GM11168 (cell line): ENCODE measurements around the gene IL11.
"Not testable (repeated sequence)": the region's sequence is repeated elsewhere in the genome, so short reads cannot be mapped to it uniquely, and the experiment has no call there.

Source experiments
- in situ Hi-C: fragments of 300-500 bp; cut with MboI; formaldehyde crosslinking; loops from one replicate; pipeline ENCODE4 v1.12.0; 2022; ENCODE audit warnings: low sequenced_read_pairs; ENCODE audit not compliant: unreplicated experiment

Gene IL11

DNA sequence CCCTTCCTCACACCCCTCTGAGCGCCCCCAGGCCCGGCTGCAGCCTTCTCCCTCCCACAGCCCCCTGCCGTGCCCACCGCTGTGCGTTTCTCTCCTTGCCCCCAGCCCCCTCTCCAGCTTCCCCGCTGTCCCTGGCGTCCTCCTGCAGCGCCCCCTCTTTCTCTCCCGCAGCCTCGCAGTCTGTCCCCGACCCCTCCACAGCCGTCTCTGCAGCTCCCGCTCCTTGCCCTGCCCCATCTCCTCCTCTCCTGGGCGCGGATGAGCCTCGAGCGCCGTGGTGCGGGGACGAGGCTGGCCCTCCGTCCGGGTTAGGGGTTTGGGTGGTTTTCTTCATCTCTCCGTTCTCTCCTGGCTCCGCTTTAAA lies 29.5 kb downstream of the IL11 start:
- in situ Hi-C loops = loop anchor here (5.0 kb wide), 1 partner anchor 37 kb away; the partner anchor contains the start of gene TMEM190

- in situ Hi-C loops = loop anchor here (5.0 kb wide), 1 partner anchor 37 kb away; the partner anchor contains the start of gene TMEM190
Measured at GRCh38 chr19:55339889-55340783, 30.1 kb downstream of the IL11 start.

- in situ Hi-C loops = no loop called here
Measured at GRCh38 chr19:55339105-55339888, 31.0 kb downstream of the IL11 start, which contains the start of gene KMT5C. Gene KMT5C (plus strand): TSS chr19:55339876. CDS start chr19:55341937, 2,061 bp downstream.

DNA sequence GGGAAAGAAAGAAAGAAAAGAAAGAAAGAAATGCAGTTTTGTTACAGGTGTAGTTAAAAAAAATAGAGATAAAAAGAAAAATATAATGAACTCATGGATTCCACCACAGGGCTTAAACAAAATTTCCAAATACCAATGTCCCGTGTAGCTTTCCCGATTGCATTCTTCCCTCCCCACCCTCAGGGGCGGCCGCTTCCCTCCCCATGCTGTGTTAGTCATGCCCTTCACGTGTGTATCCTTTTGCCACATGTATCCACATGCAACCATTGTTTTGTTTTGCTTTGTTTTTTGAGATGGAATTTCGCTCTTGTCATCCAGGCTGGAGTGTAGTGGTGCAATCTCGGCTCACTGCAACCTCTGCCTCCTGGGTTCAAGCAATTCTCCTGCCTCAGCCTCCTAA lies 34.2 kb downstream of the IL11 start:
- in situ Hi-C loops = no loop called here

DNA sequence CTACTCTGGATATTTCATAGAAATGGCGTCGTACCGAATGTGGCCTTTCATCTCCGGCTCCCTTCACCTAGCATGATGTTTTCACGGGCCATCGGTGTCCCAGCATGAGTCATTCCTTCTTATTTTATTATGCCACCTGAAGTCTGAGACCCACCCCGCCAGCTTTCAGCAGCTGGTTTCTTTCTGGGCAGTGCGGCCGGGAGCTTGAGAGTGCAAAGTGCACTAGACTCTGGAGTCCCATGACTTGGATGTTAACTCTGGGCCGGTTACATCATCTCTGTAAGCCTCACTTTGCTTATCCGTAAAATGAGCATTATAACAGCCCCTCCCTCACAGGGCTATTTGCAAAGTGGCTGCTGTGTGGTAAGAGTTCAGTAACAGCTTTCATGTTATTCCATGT lies 36.4 kb downstream of the IL11 start:
- in situ Hi-C loops = no loop called here

- in situ Hi-C loops = not testable (repeated sequence)
Measured at GRCh38 chr19:55329791-55330190, 40.5 kb downstream of the IL11 start.

- in situ Hi-C loops = not testable (repeated sequence)
Measured at GRCh38 chr19:55328774-55329318, 41.4 kb downstream of the IL11 start.

DNA sequence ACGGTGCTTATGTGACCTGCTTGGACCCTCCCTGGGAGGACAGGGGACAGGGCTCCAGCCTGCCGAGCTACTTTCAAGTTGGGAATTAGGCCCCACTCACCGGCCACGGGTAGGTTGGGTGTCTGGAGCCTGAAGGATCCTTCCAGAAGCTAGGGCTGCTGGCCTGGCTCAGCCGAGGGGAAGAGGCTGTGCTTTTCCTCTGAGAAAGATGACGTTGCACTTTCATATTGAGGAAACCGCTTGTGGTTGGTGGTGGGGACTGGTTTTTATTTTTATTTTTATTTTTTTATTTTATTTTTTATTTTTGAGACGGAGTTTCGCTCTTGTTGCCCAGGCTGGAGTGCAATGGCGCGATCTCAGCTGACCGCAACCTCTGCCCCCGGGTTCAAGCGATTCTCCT lies 45.1 kb downstream of the IL11 start, which contains the start of gene TMEM150B:
TMEM150B (minus strand) TSS at position 170 of the 400 bp plus-strand sequence. CDS start 4,305 bp downstream, outside the sequence.
- in situ Hi-C loops = no loop called here

- in situ Hi-C loops = no loop called here
Measured at GRCh38 chr19:55324662-55325061, 45.6 kb downstream of the IL11 start.

- in situ Hi-C loops = no loop called here
Measured at GRCh38 chr19:55322204-55322885, 47.9 kb downstream of the IL11 start.

GRCh38 chr19:55321466-55322137 lies 48.7 kb downstream of the IL11 start:
- in situ Hi-C loops = no loop called here

- in situ Hi-C loops = no loop called here
Measured at GRCh38 chr19:55320844-55321419, 49.3 kb downstream of the IL11 start.

- in situ Hi-C loops = no loop called here
Measured at GRCh38 chr19:55319785-55320184, 50.5 kb downstream of the IL11 start.

DNA sequence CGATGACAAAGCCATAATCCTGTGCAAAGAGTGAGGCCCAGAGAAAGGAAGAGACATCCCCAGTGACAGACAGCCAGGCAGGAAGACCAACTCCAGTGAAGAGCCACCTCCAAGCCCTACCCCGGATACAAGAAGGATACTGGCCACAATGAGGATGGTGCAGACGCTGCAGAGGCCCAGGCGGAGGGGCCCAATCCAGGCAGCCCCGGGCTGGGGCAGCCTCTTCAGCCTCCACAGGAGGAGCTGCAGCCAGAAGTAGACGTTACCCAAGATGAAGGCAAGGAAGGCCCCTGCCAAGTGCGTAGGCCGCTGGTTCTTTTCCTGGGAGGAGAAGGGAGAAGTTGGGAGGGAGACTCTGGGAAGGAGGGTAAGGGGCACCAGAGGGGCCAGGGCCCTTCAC lies 53.6 kb downstream of the IL11 start:
- in situ Hi-C loops = no loop called here

DNA sequence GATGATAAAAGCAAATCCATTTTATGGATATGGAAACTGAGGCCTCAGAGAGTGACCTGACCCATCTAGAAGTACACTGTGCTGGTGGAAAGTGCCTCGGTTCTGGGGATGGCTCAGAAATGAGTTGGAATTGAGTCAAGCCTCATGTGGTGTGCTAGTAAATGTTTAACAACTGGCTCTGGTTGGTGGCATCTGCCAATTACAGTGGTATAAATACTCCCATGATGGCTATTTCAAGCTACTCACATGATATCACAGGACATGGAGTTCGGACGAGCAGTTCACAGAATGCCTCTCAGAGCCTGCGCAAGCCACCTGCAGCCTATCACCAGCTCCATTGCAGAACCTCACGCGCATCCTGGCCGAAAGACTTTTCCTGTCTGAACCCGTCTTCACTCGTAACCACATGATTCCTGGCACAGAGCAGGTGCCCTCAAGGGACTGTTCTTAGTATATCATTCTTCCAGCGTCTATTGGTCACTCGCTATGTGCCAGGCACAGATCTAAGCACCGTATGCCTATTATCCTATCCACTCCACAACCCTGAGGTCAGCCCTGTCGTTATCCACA lies 54.2 kb downstream of the IL11 start:
- in situ Hi-C loops = no loop called here

GRCh38 chr19:55314396-55314795 lies 55.9 kb downstream of the IL11 start:
- in situ Hi-C loops = no loop called here
